ENCODE measurements around the gene TSHR.

DNA sequence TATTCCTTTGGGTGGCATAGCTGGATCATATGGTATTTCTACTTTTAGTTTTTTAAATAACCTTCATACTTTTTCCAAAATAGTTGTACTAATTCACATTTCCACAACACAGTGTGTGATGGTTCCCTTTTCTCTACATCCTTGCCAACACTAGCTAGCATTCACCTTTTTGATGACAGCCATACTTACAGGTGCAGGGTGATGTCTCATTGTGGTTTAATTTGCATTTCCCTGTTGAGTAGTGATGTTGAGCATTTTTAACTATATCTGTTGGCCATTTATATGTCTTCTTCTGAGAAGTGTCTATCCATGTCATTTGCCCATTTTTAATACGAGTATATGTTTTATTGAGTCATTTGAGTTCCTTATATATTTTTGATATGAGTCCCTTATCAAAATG lies 96.1 kb downstream of the TSHR start:
- TF ChIP-seq ZC3H10 (CRISPR knock-in tag; IDR thresholded peaks at IDR 0.05), result no peak
- TF ChIP-seq, protein P1, sequence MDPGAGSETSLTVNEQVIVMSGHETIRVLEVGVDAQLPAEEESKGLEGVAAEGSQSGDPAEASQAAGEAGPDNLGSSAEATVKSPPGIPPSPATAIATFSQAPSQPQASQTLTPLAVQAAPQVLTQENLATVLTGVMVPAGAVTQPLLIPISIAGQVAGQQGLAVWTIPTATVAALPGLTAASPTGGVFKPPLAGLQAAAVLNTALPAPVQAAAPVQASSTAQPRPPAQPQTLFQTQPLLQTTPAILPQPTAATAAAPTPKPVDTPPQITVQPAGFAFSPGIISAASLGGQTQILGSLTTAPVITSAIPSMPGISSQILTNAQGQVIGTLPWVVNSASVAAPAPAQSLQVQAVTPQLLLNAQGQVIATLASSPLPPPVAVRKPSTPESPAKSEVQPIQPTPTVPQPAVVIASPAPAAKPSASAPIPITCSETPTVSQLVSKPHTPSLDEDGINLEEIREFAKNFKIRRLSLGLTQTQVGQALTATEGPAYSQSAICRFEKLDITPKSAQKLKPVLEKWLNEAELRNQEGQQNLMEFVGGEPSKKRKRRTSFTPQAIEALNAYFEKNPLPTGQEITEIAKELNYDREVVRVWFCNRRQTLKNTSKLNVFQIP (CRISPR knock-in tag; IDR thresholded peaks at IDR 0.05; ENCODE audit: borderline replicate concordance, low read depth), result no peak
- no peak for TF ChIP-seq GLIS3 (CRISPR knock-in tag; IDR thresholded peaks at IDR 0.05)
- TF ChIP-seq, protein P2, sequence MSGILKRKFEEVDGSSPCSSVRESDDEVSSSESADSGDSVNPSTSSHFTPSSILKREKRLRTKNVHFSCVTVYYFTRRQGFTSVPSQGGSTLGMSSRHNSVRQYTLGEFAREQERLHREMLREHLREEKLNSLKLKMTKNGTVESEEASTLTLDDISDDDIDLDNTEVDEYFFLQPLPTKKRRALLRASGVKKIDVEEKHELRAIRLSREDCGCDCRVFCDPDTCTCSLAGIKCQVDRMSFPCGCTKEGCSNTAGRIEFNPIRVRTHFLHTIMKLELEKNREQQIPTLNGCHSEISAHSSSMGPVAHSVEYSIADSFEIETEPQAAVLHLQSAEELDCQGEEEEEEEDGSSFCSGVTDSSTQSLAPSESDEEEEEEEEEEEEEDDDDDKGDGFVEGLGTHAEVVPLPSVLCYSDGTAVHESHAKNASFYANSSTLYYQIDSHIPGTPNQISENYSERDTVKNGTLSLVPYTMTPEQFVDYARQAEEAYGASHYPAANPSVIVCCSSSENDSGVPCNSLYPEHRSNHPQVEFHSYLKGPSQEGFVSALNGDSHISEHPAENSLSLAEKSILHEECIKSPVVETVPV (CRISPR knock-in tag; IDR thresholded peaks at IDR 0.05), result no peak
- no peak for TF ChIP-seq ZNF8 (CRISPR knock-in tag; IDR thresholded peaks at IDR 0.05)
- TF ChIP-seq ARNTL (CRISPR knock-in tag; IDR thresholded peaks at IDR 0.05; ENCODE audit: borderline replicate concordance, low read depth), result no peak
- TF ChIP-seq, protein P3, sequence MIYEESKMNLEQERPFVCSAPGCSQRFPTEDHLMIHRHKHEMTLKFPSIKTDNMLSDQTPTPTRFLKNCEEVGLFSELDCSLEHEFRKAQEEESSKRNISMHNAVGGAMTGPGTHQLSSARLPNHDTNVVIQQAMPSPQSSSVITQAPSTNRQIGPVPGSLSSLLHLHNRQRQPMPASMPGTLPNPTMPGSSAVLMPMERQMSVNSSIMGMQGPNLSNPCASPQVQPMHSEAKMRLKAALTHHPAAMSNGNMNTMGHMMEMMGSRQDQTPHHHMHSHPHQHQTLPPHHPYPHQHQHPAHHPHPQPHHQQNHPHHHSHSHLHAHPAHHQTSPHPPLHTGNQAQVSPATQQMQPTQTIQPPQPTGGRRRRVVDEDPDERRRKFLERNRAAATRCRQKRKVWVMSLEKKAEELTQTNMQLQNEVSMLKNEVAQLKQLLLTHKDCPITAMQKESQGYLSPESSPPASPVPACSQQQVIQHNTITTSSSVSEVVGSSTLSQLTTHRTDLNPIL (CRISPR knock-in tag; IDR thresholded peaks at IDR 0.05; ENCODE audit: low read depth), result no peak
- TF ChIP-seq OSR1 (CRISPR knock-in tag; IDR thresholded peaks at IDR 0.05), result no peak
- no peak for TF ChIP-seq ZFP3 (CRISPR knock-in tag; IDR thresholded peaks at IDR 0.05)

Measured in SK-N-SH treated with all-trans-retinoic acid at 6 μM for 48 hours (cell line).